GM23248 (cell line): ENCODE measurements around the gene ACTA1.

Experiments
- EZH2 ChIP-seq: fragments of 200-600 bp; sonication (generic); IDR thresholded peaks from 2 replicates; pipeline ENCODE4 v1.6.1; 2018; ENCODE audit warnings: antibody characterized with exemption, mild to moderate bottlenecking; ENCODE audit not compliant: insufficient read depth, poor library complexity, severe bottlenecking
- EZH2phosphoT487 ChIP-seq: fragments of 200-600 bp; sonication (generic); IDR thresholded peaks from 2 replicates; pipeline ENCODE4 v1.6.1; 2018; ENCODE audit warnings: antibody characterized with exemption, moderate library complexity, mild to moderate bottlenecking, low read depth; ENCODE audit not compliant: insufficient read depth

DNA sequence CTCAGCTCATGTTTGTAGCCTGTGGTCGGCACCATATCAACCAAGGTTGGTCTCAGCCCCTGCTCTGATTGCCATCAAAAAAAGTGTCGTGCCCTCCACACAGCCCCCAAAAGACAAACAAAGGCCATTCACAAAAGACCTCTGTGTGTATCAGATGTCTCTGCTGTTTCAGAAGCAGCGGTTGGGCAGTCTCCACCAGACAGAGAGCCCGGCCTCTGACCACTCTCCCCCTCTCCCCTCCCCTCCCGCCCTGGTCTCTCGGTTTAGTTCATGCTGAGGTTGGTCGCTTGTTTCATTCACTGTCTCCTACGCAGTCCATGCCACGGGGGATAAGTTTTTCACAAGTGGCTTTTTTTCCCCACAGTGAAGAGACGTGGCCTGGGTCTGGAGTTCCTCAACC is 27.1 kb downstream of the ACTA1 start:
- TF ChIP-seq EZH2phosphoT487: no peak
- TF ChIP-seq EZH2: no peak
